Upper lobe of left lung (tissue), 4 donors: ENCODE data around the gene AADACL2.

Source experiments
- CTCF ChIP-seq, 6 experiments: fragments of 450-650 bp in 4 of 6; fragments of 200-600 bp in 2 of 6; sonication (generic) in 2 of 6; IDR thresholded peaks; one replicate each; pipeline ENCODE4 v1.5.1; 2016 to 2019; ENCODE audit warnings: antibody characterized with exemption in 6 of 6
- POLR2A ChIP-seq, 4 donors: fragments of 450-650 bp; IDR thresholded peaks; one replicate each; pipeline ENCODE4 v1.5.1; 2016 to 2017; ENCODE audit warnings: antibody characterized with exemption in 4 of 4, mild to moderate bottlenecking in 2 of 4
- POLR2AphosphoS5 ChIP-seq, 2 donors: sonication (generic); formaldehyde crosslinking; IDR thresholded peaks; one replicate each; pipeline ENCODE4 v1.5.1; 2017; ENCODE audit warnings: antibody characterized with exemption in 2 of 2

GRCh38 chr3:151743855-151744254, 10.1 kb downstream of the AADACL2 start:
- TF ChIP-seq CTCF (IDR thresholded peaks at IDR 0.05) (no peak), POLR2A (IDR thresholded peaks at IDR 0.05) (no peak), POLR2AphosphoS5 (IDR thresholded peaks at IDR 0.05) (no peak)
